C4-2B (cell line): ENCODE results near the gene PCAT7.

Experiments used
- ZFX ChIP-seq: fragments of 450-650 bp; IDR thresholded peaks from 2 replicates; pipeline ENCODE4 v1.6.1; 2017
- TF ChIP-seq, protein P1 (sequence below): fragments of 450-650 bp; conservative IDR thresholded peaks from 2 replicates; pipeline ENCODE4 v1.5.1; 2017; ENCODE audit warnings: mild to moderate bottlenecking

GRCh38 chr9:94611638-94612068, 56.8 kb downstream of the PCAT7 start:
- TF ChIP-seq, protein P1, sequence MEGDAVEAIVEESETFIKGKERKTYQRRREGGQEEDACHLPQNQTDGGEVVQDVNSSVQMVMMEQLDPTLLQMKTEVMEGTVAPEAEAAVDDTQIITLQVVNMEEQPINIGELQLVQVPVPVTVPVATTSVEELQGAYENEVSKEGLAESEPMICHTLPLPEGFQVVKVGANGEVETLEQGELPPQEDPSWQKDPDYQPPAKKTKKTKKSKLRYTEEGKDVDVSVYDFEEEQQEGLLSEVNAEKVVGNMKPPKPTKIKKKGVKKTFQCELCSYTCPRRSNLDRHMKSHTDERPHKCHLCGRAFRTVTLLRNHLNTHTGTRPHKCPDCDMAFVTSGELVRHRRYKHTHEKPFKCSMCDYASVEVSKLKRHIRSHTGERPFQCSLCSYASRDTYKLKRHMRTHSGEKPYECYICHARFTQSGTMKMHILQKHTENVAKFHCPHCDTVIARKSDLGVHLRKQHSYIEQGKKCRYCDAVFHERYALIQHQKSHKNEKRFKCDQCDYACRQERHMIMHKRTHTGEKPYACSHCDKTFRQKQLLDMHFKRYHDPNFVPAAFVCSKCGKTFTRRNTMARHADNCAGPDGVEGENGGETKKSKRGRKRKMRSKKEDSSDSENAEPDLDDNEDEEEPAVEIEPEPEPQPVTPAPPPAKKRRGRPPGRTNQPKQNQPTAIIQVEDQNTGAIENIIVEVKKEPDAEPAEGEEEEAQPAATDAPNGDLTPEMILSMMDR, result no peak
- no peak for TF ChIP-seq ZFX
